Vagina (tissue), 2 donors: ENCODE data around the gene ABL1. TPM values are rescaled to one million over a fixed set of nuclear protein-coding genes. Genes with fewer than 3 reads are reported as not detected.

Source experiments
- DNase-seq, 2 donors: peaks; one replicate each; pipeline ENCODE4 v3.0.0-alpha.2; 2017; ENCODE audit errors: extremely low spot score in 2 of 2
- H3K27ac ChIP-seq: fragments of 200-600 bp; sonication (generic); one replicate; pipeline ENCODE4 v1.5.1; 2019
- H3K27me3 ChIP-seq: fragments of 200-600 bp; sonication (generic); one replicate; pipeline ENCODE4 v1.5.1; 2019
- H3K36me3 ChIP-seq, 2 donors: fragments of 200-600 bp; sonication (generic); one replicate each; pipeline ENCODE4 v1.5.1; 2017 to 2019
- H3K4me1 ChIP-seq: fragments of 200-600 bp; sonication (generic); one replicate; pipeline ENCODE4 v1.5.1; 2019
- H3K4me3 ChIP-seq, 2 donors: fragments of 200-600 bp; sonication (generic); 1 replicate in 1 of 2; 2 replicates in 1 of 2; pipeline ENCODE4 v1.5.1; 2016 to 2019
- H3K9me3 ChIP-seq: fragments of 200-600 bp; sonication (generic); one replicate; pipeline ENCODE4 v1.5.1; 2019
- CTCF ChIP-seq, 3 experiments: fragments of 450-650 bp in 2 of 3; fragments of 200-600 bp in 1 of 3; sonication (generic) in 1 of 3; IDR thresholded peaks; one replicate each; pipeline ENCODE4 v1.5.1; 2017 to 2019; ENCODE audit warnings: antibody characterized with exemption in 3 of 3, mild to moderate bottlenecking in 2 of 3, moderate library complexity in 2 of 3
- POLR2A ChIP-seq, 2 donors: fragments of 450-650 bp; IDR thresholded peaks; one replicate each; pipeline ENCODE4 v1.6.1; 2017; ENCODE audit warnings: antibody characterized with exemption in 2 of 2, mild to moderate bottlenecking in 2 of 2, moderate library complexity in 2 of 2
- POLR2AphosphoS5 ChIP-seq, 2 donors: sonication (generic); formaldehyde crosslinking; IDR thresholded peaks; one replicate each; pipeline ENCODE4 v1.9.0; 2017; ENCODE audit warnings: antibody characterized with exemption in 2 of 2, mild to moderate bottlenecking in 2 of 2, low read depth in 1 of 2; ENCODE audit not compliant: insufficient read depth in 1 of 2
- intact Hi-C: fragments of 100-400 bp; cut with DNase I; formaldehyde crosslinking; loops from one replicate; pipeline ENCODE4 v1.15.1; 2023
- total RNA-seq: library from RNA; depleted of rRNA; stranded (reverse); fragments of >200 nt; gene quantifications from one replicate; pipeline ENCODE4 v1.2.3, GENCODE V29; 2016

Gene ABL1
- total RNA-seq, 1 donor from 2014 or later = 68.5 TPM

- no peaks in the 10 kb centered on the region for H3K4me1 ChIP-seq
- no peak for TF ChIP-seq POLR2A (IDR thresholded peaks at IDR 0.05)
- no peak for TF ChIP-seq CTCF (IDR thresholded peaks at IDR 0.05)
- no peak for TF ChIP-seq POLR2AphosphoS5 (IDR thresholded peaks at IDR 0.05; ENCODE audit: insufficient read depth in 1 of 2, low read depth in 1 of 2)
- H3K27ac ChIP-seq = no peak overlapping the region
- H3K36me3 ChIP-seq = no peaks in the 10 kb centered on the region
- no peak overlapping the region for H3K4me3 ChIP-seq
- intact Hi-C loops = no loop called here
- no peak for DNase-seq
- H3K9me3 ChIP-seq = no peaks in the 10 kb centered on the region
- H3K27me3 ChIP-seq = no peaks in the 10 kb centered on the region
Measured at GRCh38 chr9:130905125-130905901, 70.3 kb downstream of the ABL1 start.

- no peaks in the 10 kb centered on the region for H3K4me1 ChIP-seq
- DNase-seq = no peak
- intact Hi-C loops = no loop called here
- no peaks in the 10 kb centered on the region for H3K36me3 ChIP-seq
- no peak overlapping the region for H3K27ac ChIP-seq
- H3K4me3 ChIP-seq = no peak overlapping the region
- no peaks in the 10 kb centered on the region for H3K27me3 ChIP-seq
- no peaks in the 10 kb centered on the region for H3K9me3 ChIP-seq
- TF ChIP-seq POLR2AphosphoS5 (IDR thresholded peaks at IDR 0.05; ENCODE audit: insufficient read depth in 1 of 2, low read depth in 1 of 2) (no peak), CTCF (IDR thresholded peaks at IDR 0.05) (no peak), POLR2A (IDR thresholded peaks at IDR 0.05) (no peak)
Measured at GRCh38 chr9:130905902-130906734, 71.1 kb downstream of the ABL1 start.

GRCh38 chr9:130906735-130907416 lies 71.8 kb downstream of the ABL1 start:
- intact Hi-C loops = no loop called here
- no peaks in the 10 kb centered on the region for H3K9me3 ChIP-seq
- no peak for TF ChIP-seq POLR2A (IDR thresholded peaks at IDR 0.05)
- TF ChIP-seq CTCF (IDR thresholded peaks at IDR 0.05) = no peak
- TF ChIP-seq POLR2AphosphoS5 (IDR thresholded peaks at IDR 0.05; ENCODE audit: insufficient read depth in 1 of 2, low read depth in 1 of 2) = no peak
- H3K4me3 ChIP-seq = no peak overlapping the region
- H3K27ac ChIP-seq = no peak overlapping the region
- H3K4me1 ChIP-seq = no peaks in the 10 kb centered on the region
- DNase-seq = no peak
- H3K36me3 ChIP-seq = no peaks in the 10 kb centered on the region
- H3K27me3 ChIP-seq = no peaks in the 10 kb centered on the region

GRCh38 chr9:130908146-130908877 lies 73.3 kb downstream of the ABL1 start:
- Histone ChIP-seq H3K27ac (no peak overlapping the region), H3K9me3 (no peaks in the 10 kb centered on the region), H3K27me3 (no peaks in the 10 kb centered on the region), H3K36me3 (no peaks in the 10 kb centered on the region), H3K4me1 (peaks cover 7% of the 10 kb centered on the region), H3K4me3 (no peak overlapping the region)
- DNase-seq = no peak
- intact Hi-C loops = no loop called here
- TF ChIP-seq POLR2AphosphoS5 (IDR thresholded peaks at IDR 0.05; ENCODE audit: insufficient read depth in 1 of 2, low read depth in 1 of 2) (no peak), CTCF (IDR thresholded peaks at IDR 0.05) (no peak), POLR2A (IDR thresholded peaks at IDR 0.05) (no peak)
